ENCODE data around the gene ST6GALNAC6. TPM values are rescaled to one million over a fixed set of nuclear protein-coding genes. Genes with fewer than 3 reads are reported as not detected.

Gene ST6GALNAC6
- total and polyA plus RNA-seq, 2 of the 8 experiments (the other 6 are each of a cell fraction or from before 2014, with no cell fraction given): 43.7 to 64.4 TPM

- TF ChIP-seq E2F6 (IDR thresholded peaks at IDR 0.05) (no peak), KDM4A (IDR thresholded peaks at IDR 0.05; ENCODE audit: low read depth, low read length, severe bottlenecking) (no peak), SP1 (IDR thresholded peaks at IDR 0.05; ENCODE audit: low read depth, low read length) (no peak), BCL11A (IDR thresholded peaks at IDR 0.05; ENCODE audit: low read depth in 2 of 2, low read length in 2 of 2) (no peak), RNF2 (IDR thresholded peaks at IDR 0.05; ENCODE audit: borderline replicate concordance, low read depth, low read length, missing control alignments, poor library complexity, severe bottlenecking) (no peak), CTCF (IDR thresholded peaks at IDR 0.05; ENCODE audit: control extremely low read depth in 1 of 3, insufficient read depth in 1 of 3, low read depth in 1 of 3, low read length in 3 of 3) (peak in 2 of 3 experiments; percentile 91 to 93; a peak in 3 of 4 replicates), YY1 (IDR thresholded peaks at IDR 0.05; ENCODE audit: low read depth, low read length) (no peak), RAD21 (IDR thresholded peaks at IDR 0.05 in 1 of 2, conservative IDR thresholded peaks at IDR 0.05 in 1 of 2; ENCODE audit: low read depth in 2 of 2, low read length in 2 of 2) (peak; percentile 95 to 96), FOSL1 (IDR thresholded peaks at IDR 0.05; ENCODE audit: insufficient read depth, low read depth, low read length) (no peak), RXRA (IDR thresholded peaks at IDR 0.05; ENCODE audit: insufficient read depth, low read depth, low read length) (no peak), TAF7 (optimal IDR thresholded peaks at IDR 0.05; ENCODE audit: borderline replicate concordance, low read depth, low read length) (no peak), SRF (IDR thresholded peaks at IDR 0.05; ENCODE audit: low read depth, low read length) (no peak), ATF2 (IDR thresholded peaks at IDR 0.05; ENCODE audit: low read length) (no peak), SIX5 (IDR thresholded peaks at IDR 0.05; ENCODE audit: low read depth, low read length) (no peak), CEBPB (IDR thresholded peaks at IDR 0.05; ENCODE audit: low read depth, low read length) (no peak), POLR2AphosphoS5 (IDR thresholded peaks at IDR 0.05; ENCODE audit: low read depth, low read length) (no peak), MAX (IDR thresholded peaks at IDR 0.05) (0 out of 2 replicates have a peak, but pooled peaks have one; percentile 9)
Measured at GRCh38 chr9:127921557-127922120, 22.2 kb upstream of the ST6GALNAC6 start (continued).
